Measurements from ENCODE around the gene AGT. TPM values are rescaled to one million over a fixed set of nuclear protein-coding genes. Genes with fewer than 3 reads are reported as not detected.

The AGT gene
- 0.10 and 0.40 TPM in 2 replicates for total RNA-seq (2014; rRNA removed; shearing (Covaris generic))
- 0.09 and 0.16 TPM in 2 replicates for polyA plus RNA-seq (2015; cell fraction: cytosol; rRNA removed)
- polyA plus RNA-seq (2015; cell fraction: nucleus; rRNA removed) = 0.10 and 0.48 TPM in 2 replicates

DNA sequence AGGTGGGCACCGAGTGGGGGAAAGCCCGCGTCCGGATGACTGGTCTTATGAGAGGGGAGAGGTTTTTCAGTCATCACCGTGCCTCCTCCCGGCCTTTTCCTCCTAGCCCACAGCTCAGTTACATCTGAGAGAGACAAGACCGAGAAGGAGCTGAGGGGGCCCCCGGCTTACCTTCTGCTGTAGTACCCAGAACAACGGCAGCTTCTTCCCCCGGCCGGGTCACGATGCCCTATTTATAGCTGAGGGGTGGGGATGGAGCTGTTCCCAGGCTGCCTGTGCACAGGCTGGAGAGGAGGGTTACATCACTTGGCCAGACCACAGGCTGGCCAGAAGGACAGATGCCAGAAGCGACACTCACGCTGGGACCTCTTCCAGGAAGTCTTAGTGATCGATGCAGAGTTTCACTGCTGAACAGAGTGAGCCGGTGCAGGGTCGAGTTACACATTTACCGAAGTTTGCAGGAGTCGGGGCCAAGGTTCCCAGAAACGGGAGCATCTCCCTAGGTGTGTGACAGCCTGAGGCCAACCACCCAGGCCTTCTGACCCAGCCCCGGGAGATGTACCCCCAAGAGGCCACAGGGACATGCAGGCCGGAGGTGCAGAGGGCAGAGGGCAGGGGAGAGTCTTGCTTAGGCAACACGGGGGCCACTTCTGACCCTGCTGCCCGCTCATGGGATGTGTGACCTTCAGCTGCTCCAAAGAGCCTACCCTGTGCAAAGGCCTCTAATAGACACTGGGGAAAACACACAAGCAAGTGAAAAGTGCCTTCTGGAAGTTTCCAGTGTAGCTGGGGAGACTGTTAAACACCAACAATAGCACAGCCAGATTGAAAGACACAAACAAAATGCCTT is at the start of gene AGT:
Gene AGT, minus strand, starts transcription at position 208 of the 850 bp plus-strand sequence. CDS start 3,299 bp downstream, outside the sequence.
- peak; percentile 74 for DNase-seq (ENCODE audit: low read depth)

- no peak for DNase-seq (ENCODE audit: low read depth)
Measured at GRCh38 chr1:230761443-230762167, 47.7 kb upstream of the AGT start.

- DNase-seq (ENCODE audit: low read depth) = no peak
Measured at GRCh38 chr1:230760360-230760827, 46.5 kb upstream of the AGT start.

DNA sequence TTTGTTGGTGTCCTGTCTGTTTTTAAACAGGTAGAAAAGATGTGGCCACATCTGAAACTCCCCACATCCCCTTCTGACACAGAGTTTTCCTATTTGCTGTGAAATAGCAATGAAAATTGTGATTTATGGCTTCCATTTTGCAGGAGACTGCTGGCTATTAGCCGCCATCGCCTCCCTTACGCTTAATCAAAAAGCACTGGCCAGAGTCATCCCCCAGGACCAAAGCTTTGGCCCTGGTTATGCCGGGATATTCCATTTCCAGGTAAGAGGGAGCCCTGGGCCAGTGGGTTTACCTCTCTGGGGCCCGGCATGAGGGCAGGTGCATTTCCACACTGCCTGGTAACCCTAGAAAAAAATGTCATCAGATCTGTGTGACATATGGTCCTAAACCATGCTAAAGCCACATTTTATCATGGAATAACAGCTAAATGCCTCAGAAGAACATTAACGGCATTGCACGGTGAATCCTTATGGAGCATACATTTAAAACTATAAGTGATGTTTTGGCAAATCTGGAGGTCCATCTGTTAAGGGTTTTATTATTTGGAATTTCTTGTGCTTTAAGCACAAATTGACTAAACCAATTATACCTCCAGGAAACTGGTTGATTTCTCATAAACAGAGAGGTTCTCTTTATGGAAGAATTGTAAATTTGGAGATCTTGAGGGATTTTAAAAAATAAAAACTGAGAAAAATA is 45.6 kb upstream of the AGT start:
- no peak for DNase-seq (ENCODE audit: low read depth)

DNA sequence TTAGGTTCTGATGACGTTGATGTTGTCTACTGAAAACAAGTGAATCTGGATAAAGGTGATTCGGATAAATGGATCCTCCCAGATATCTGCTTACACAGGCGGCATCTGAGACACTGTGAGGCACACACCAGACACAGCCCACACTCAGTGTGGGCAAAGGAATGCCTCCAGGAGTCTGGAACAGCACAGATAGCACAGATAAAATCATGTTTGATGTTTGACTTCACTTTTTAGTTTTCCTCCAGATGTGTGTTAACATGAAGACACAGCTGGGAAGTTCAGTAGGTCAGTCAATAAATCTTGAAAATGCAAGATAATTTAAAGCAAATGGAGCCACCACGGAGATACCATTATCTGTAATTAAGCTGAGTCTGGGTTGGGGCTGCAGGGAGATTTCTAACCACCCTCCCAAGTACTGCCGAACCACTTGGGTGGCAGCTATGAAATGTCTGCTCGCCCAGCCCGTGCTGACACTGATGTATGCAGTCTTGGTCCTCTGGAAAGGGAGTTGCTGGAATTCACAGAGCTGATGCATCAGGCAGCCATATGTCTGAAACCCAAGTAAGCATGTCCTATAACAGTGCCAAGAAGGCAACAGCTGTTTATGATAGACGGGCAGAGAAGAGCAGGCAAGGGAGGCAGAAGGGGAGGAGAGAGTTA is 44.9 kb upstream of the AGT start:
- DNase-seq (ENCODE audit: low read depth) = no peak

- no peak for DNase-seq (ENCODE audit: low read depth)
Measured at GRCh38 chr1:230757856-230758708, 44.2 kb upstream of the AGT start.

DNA sequence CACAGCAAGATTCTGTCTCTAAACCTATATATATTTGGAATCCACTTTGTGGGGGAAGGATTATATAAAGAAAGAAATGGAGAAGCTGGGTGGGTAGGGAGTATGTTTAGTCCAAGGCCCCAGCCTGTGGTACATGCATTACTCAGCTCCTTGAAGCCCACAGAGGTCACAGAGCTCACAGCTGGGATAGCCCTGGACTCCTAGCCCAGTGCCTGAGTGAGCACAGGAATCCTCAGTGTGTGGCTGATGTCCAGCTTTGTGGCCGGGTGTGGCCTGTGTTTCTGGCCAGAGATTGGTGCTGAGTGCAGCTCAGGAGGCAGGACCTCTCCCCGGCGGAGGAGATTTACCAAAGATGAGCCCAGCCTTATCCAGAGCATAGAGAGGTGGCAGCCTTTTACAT is 40.9 kb upstream of the AGT start:
- DNase-seq (ENCODE audit: low read depth) = peak; percentile 45

GRCh38 chr1:230753586-230754251 is 39.8 kb upstream of the AGT start:
- DNase-seq (ENCODE audit: low read depth) = no peak

DNA sequence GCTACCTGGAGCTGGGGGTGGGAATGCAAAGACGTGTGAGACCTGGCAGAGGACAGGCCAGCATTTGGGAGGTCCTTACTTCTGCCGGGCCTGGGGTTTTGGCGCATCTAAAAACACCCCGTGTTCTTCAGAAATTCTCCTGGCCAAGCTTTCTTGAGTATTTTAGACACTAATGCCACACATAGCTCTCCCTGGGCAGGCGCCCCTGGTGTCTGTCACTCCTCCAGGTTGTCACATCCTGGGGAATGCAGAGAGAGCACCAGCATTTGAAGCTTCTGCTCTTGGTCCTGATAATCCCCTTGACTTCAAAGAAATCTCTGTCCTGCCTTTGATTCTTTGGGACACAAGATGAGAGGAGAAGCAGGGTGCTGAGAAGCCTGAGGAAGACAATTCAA is 39.3 kb upstream of the AGT start:
- DNase-seq (ENCODE audit: low read depth) = no peak

GRCh38 chr1:230752407-230752806 is 38.5 kb upstream of the AGT start:
- DNase-seq (ENCODE audit: low read depth) = no peak

DNA sequence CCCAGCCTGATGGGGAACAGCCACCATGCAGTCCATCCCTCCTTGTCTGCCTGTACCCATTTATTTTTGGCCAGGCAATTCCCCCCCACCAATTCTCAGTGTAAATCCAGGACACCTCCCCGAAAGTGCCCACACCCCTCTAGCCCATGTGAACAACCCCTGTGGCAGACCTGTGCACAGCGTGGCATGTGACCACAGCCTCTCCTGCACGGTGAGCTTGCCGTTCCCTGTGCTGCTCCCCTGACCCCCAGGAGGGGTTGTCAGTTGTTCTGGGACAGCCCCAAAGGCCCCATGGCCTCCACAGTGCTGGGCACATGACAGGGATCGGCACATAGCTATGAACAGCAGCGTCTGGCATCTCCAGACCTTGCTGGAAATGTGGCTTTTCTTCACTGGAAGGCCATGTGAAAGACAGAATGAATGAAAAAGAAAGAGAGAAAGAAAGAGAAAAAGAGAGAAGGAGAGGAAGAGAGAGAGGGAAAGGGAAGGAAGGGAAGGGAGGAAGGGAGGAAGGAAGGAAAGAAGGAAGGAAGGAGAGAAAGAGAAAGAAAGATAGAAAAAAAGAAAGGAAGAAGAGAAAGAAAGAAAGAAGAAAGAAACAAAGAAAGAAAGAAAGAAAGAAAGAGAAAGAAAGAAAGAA is 37.2 kb upstream of the AGT start:
- no peak for DNase-seq (ENCODE audit: low read depth)

GRCh38 chr1:230750576-230750975 is 36.7 kb upstream of the AGT start:
- no peak for DNase-seq (ENCODE audit: low read depth)

DNA sequence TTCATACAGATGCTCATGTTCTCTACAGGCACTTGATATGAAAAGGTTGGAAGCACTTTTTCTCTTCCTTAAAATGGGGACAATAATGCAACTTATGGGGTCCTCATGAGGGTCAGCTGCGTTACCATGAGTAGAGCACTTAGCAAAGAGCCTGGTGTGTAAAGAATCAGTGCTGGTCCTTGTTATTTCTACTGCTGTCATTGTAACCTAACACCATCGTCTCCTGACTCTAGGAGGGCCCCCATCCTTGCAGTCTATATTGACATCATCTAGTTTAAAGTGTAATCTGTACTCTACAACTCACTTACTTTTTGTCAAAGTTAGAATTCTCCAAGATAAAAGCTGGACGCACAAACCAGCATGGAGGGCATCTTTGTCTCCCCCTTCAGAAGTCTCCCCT is 35.7 kb upstream of the AGT start:
- DNase-seq (ENCODE audit: low read depth) = no peak

DNA sequence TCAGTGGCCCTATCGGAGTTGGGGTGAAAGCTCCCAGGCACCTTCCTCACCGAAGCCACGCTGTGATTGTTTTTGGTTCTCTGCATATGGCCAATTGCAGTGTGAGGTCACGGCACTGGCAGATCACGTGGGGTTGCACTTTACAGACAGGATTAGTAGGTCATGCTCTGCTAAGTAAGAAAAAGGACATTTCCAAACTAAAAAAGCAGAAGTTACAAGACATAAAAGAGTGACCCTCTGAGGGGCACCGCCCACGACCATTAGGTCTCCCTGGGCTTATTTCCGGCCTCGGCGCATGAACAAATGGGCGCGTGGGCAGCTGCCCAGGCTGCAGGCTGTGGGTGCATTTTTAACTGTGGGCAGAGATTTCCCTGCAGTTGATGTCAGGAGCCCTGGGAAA is 35.2 kb upstream of the AGT start:
- DNase-seq (ENCODE audit: low read depth) = no peak

GRCh38 chr1:230747890-230748800 is 34.2 kb upstream of the AGT start:
- no peak for DNase-seq (ENCODE audit: low read depth)

DNA sequence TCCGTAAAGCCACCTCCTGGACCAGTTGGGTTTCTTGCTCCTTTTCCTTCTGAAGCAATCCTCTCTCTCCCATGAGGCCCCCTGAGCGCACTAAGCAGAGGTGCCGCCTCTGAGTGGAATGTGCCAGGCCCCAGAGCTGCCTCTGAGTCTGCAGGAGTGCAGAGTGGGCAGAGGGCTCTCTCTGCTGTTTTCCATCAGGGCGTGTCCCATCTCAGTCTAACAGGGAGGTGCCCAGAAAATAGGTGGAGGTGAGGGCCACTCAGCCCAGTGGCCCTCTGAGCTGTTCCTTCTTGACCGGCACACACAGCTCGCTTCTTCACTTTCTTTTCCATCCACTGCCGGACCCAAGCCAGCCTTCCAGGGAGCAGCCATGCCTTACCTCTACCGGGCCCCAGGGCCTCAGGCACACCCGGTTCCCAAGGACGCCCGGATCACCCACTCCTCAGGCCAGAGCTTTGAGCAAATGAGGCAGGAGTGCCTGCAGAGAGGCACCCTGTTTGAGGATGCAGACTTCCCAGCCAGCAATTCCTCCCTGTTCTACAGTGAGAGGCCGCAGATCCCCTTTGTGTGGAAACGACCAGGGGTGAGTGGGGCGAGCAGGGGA is 33.3 kb upstream of the AGT start, which contains the start of gene CAPN9:
Gene CAPN9, plus strand, starts transcription at position 262 of the 604 bp plus-strand sequence. Its CDS starts 109 bp downstream, at position 371.
- no peak for DNase-seq (ENCODE audit: low read depth)

DNA sequence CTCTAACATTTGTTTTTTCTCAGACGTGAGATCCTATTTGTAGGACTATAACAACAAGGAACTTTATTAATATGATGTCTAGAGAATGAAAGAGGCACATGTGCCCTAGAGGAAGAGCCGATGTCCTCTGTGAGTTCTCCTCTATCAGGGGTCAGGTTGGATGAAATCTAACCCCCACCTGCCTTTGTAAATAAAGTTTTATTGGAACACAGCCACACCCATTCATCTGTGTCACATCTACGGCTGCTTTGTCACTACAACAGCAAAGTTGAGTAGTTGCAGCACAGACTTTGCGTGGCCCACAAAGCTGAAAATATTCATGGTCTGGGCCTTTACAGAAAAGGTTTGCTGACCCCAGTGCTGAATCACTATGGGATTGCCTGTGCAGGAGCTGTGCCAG is 32.7 kb upstream of the AGT start:
- DNase-seq (ENCODE audit: low read depth) = no peak
